Subcutaneous adipose tissue (tissue), 4 donors: Measurements from ENCODE around the gene GIGYF1. TPM values are rescaled to one million over a fixed set of nuclear protein-coding genes. Genes with fewer than 3 reads are reported as not detected.

Experiments used
- CTCF ChIP-seq: fragments of 450-650 bp; IDR thresholded peaks from one replicate; pipeline ENCODE4 v1.5.1; 2016; ENCODE audit warnings: low read depth, mild to moderate bottlenecking, control low read depth, antibody characterized with exemption, moderate library complexity
- total RNA-seq, 4 donors: library from RNA; depleted of rRNA; stranded (reverse); fragments of >200 nt; gene quantifications; one replicate each; pipeline ENCODE4 v1.1.0, GENCODE V29; 2016

The GIGYF1 gene
- total RNA-seq, 4 donors from 2014 or later = 9.0 to 44.3 (median 20.0) TPM

GRCh38 chr7:100705753-100706671, 12.0 kb upstream of the GIGYF1 start, which contains the start of gene POP7:
POP7 (plus strand) TSS chr7:100706121; CDS start chr7:100706831, 710 bp downstream.
- peak; percentile 20 for TF ChIP-seq CTCF

GRCh38 chr7:100705320-100705752, 11.3 kb upstream of the GIGYF1 start:
- no peak for TF ChIP-seq CTCF

GRCh38 chr7:100699018-100699417, 5.0 kb upstream of the GIGYF1 start:
- TF ChIP-seq CTCF = no peak

- TF ChIP-seq CTCF = no peak
These were observed 2.1 kb upstream of the GIGYF1 start for GRCh38 chr7:100696123-100696521.

- TF ChIP-seq CTCF = no peak
These were observed 545 bp downstream of the GIGYF1 start for GRCh38 chr7:100693312-100694097.

GRCh38 chr7:100692578-100692961, 1.5 kb downstream of the GIGYF1 start:
- TF ChIP-seq CTCF = no peak
